ENCODE data around the gene TMEM263. TPM values are rescaled to one million over a fixed set of nuclear protein-coding genes. Genes with fewer than 3 reads are reported as not detected.

Gene TMEM263
- total RNA-seq, 2 donors from 2014 or later: 25.7 to 39.3 TPM

- H3K27ac ChIP-seq (ENCODE audit: low read depth, low read length): no peak overlapping the region
- DNase-seq: no peak
- Mint-ChIP-seq H3K27ac (no peak overlapping the region), H3K4me1 (no peaks in the 10 kb centered on the region), H3K36me3 (ENCODE audit: low read depth) (peaks cover 18% of the 10 kb centered on the region), H3K9me3 (no peaks in the 10 kb centered on the region), H3K27me3 (ENCODE audit: insufficient read depth) (no peaks in the 10 kb centered on the region), H3K4me3 (no peak overlapping the region)
- H3K4me1 ChIP-seq (ENCODE audit: control insufficient read depth, insufficient read depth, low read length): no peaks in the 10 kb centered on the region
- TF ChIP-seq CTCF (conservative IDR thresholded peaks at IDR 0.05): no peak
- H3K27me3 ChIP-seq (ENCODE audit: control insufficient read depth, insufficient read depth, low read length, poor library complexity, severe bottlenecking): no peaks in the 10 kb centered on the region
- H3K36me3 ChIP-seq (ENCODE audit: control insufficient read depth, insufficient read depth, low read length): peaks cover 44% of the 10 kb centered on the region
- no peak overlapping the region for H3K4me3 ChIP-seq (ENCODE audit: low read length)
- H3K9ac ChIP-seq (ENCODE audit: extremely low read depth, low read length, poor library complexity, severe bottlenecking): no peak overlapping the region
- H3K9me3 ChIP-seq (ENCODE audit: control insufficient read depth, low read length): no peaks in the 10 kb centered on the region
These were observed 17.8 kb downstream of the TMEM263 start for GRCh38 chr12:106973545-106973944.

- H3K9me3 Mint-ChIP-seq: no peaks in the 10 kb centered on the region
- Histone ChIP-seq H3K27ac (ENCODE audit: low read depth, low read length) (no peak overlapping the region), H3K27me3 (ENCODE audit: control insufficient read depth, insufficient read depth, low read length, poor library complexity, severe bottlenecking) (no peaks in the 10 kb centered on the region), H3K9me3 (ENCODE audit: control insufficient read depth, low read length) (no peaks in the 10 kb centered on the region), H3K4me1 (ENCODE audit: control insufficient read depth, insufficient read depth, low read length) (no peaks in the 10 kb centered on the region), H3K36me3 (ENCODE audit: control insufficient read depth, insufficient read depth, low read length) (peaks cover 37% of the 10 kb centered on the region), H3K9ac (ENCODE audit: extremely low read depth, low read length, poor library complexity, severe bottlenecking) (no peak overlapping the region), H3K4me3 (ENCODE audit: low read length) (no peak overlapping the region)
- H3K36me3 Mint-ChIP-seq (ENCODE audit: low read depth): peaks cover 14% of the 10 kb centered on the region
- H3K4me1 Mint-ChIP-seq: no peaks in the 10 kb centered on the region
- no peak overlapping the region for H3K4me3 Mint-ChIP-seq
- 88 to 97% methylated on average over 3 of the region's 3 CpGs for WGBS, 2 experiments (ENCODE audit: insufficient coverage in 1 of 2, insufficient read length in 1 of 2)
- no peaks in the 10 kb centered on the region for H3K27me3 Mint-ChIP-seq (ENCODE audit: insufficient read depth)
- no peak for TF ChIP-seq CTCF (conservative IDR thresholded peaks at IDR 0.05)
- no peak overlapping the region for H3K27ac Mint-ChIP-seq
- no peak for DNase-seq
These were observed 18.8 kb downstream of the TMEM263 start for GRCh38 chr12:106974511-106974910.

- Histone ChIP-seq H3K9me3 (ENCODE audit: control insufficient read depth, low read length) (no peaks in the 10 kb centered on the region), H3K27me3 (ENCODE audit: control insufficient read depth, insufficient read depth, low read length, poor library complexity, severe bottlenecking) (no peaks in the 10 kb centered on the region), H3K9ac (ENCODE audit: extremely low read depth, low read length, poor library complexity, severe bottlenecking) (no peak overlapping the region), H3K36me3 (ENCODE audit: control insufficient read depth, insufficient read depth, low read length) (peaks cover 37% of the 10 kb centered on the region), H3K4me3 (ENCODE audit: low read length) (no peak overlapping the region), H3K27ac (ENCODE audit: low read depth, low read length) (no peak overlapping the region), H3K4me1 (ENCODE audit: control insufficient read depth, insufficient read depth, low read length) (no peaks in the 10 kb centered on the region)
- TF ChIP-seq CTCF (conservative IDR thresholded peaks at IDR 0.05): no peak
- Mint-ChIP-seq H3K4me3 (no peak overlapping the region), H3K36me3 (ENCODE audit: low read depth) (peaks cover 10% of the 10 kb centered on the region), H3K27me3 (ENCODE audit: insufficient read depth) (no peaks in the 10 kb centered on the region), H3K9me3 (no peaks in the 10 kb centered on the region), H3K27ac (peak overlapping the region; percentile 15), H3K4me1 (no peaks in the 10 kb centered on the region)
- no peak for DNase-seq
- WGBS, 2 experiments (ENCODE audit: insufficient coverage in 1 of 2, insufficient read length in 1 of 2): 96 to 100% methylated on average over 1 to 8 of the region's 8 CpGs
These were observed 19.4 kb downstream of the TMEM263 start for GRCh38 chr12:106975098-106975497.
